ENCODE measurements around the gene CEMIP2.

Gene CEMIP2

DNA sequence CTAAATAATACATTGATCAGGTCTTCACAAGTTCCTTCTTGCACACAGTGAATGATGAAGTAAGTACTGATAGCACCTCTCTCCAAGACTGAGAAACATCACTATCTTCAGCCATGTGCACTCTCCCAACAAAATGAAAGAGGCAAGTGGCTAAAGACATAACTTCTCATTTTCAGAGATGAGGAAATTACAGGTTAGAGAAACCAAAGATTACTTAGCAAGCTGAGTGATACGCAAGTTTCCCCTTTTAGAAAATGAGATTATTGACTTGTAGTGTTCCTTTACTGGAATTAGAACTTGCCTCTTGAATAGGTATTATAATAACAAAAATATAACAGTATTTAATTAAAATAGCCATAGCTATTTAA lies 21.6 kb downstream of the CEMIP2 start:
- DNase-seq, result no peak

DNA sequence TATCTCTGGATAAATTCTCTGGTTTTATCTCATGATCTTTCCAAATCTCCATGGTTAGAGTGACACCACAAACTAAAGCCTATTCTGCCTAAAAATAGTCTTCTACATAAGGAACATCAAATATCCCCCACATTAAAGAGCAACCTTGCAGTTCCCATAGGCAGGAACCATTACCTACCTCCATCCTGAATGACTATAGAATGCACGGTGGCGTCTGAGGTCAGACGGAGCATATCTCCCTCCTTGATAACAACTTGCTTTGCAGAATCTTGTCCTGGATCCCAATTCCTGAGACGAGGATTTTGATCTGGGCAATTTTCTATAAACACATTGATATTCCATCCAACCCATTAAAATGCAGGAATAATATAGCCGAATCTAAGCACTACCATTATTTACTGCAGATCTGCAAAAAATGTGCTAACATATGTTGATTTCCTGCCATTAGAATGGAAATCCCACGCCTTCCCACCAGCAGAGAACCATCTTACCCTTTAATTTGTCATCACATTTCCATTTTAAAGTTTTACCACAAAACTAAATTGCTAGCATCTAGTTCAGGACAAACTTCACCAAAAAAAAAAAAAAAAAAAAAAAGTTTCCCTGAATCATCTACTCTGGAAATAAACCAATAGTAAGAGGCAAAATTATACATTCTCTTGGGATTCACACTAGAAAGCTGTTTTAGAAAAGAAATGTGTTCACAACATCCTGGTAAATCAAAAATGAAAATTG lies 22.1 kb downstream of the CEMIP2 start:
- no peak for DNase-seq

DNA sequence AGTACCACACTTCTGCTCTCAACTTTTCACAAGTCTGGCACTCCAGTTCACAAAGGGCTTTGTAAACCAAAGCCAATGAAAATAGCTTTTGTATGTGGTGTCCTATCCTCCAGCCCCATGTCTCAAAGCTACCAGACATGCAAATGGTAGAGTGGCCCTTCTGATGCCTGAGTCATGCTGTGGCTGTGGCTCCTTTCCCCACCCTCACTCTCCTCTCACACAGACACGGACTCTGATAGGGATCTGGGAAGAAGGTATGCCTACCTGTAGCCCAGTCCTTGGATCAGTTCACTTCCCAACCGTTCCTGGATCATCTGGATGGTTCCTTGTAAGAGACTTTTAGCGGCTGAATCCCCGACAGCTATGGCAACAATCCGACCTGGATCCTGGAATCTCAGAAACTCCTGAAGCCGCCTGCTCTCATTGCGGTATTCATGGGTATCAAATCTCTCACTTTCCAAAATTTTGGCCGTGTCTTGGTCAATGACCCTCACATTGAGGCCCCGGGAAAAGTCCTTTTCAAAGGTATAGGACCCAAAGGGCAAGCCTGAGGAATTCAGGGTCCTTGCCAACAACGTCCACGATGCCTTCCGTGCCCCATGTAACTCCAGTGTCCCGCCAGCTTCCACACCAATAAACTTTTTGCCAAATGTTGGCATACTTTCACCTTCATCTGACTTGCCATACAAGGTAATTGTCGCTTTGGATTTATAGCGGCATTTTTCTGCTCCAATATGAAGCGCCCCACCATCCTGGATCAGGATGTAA lies 23.4 kb downstream of the CEMIP2 start:
- DNase-seq, result no peak

GRCh38 chr9:71743882-71744281 lies 24.4 kb downstream of the CEMIP2 start:
- no peak for DNase-seq

DNA sequence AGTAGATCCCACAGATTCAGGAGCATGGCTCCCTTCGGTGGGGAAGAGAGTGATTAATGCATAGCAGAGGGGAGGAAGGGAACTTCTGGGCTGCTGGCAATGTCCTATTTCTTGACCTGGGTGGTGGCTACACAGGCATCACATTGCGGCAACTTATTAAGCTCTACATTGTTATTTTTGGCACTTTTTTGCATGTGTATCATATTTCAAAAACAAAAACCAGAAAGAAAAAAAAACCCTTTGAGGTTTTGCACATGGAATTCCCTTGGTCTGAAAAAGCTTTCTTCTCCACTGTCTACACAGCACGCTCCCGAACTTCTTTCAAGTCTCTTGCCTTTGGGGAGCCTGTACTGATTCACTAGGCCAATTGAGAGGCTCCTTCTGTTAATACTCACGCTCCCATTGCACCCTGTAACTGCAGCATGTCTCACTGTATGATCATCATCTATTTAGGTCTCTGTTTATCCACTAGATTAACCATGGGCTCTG lies 25.1 kb downstream of the CEMIP2 start:
- DNase-seq, result no peak

- no peak for DNase-seq
Observed at GRCh38 chr9:71742703-71743102, 25.6 kb downstream of the CEMIP2 start.

DNA sequence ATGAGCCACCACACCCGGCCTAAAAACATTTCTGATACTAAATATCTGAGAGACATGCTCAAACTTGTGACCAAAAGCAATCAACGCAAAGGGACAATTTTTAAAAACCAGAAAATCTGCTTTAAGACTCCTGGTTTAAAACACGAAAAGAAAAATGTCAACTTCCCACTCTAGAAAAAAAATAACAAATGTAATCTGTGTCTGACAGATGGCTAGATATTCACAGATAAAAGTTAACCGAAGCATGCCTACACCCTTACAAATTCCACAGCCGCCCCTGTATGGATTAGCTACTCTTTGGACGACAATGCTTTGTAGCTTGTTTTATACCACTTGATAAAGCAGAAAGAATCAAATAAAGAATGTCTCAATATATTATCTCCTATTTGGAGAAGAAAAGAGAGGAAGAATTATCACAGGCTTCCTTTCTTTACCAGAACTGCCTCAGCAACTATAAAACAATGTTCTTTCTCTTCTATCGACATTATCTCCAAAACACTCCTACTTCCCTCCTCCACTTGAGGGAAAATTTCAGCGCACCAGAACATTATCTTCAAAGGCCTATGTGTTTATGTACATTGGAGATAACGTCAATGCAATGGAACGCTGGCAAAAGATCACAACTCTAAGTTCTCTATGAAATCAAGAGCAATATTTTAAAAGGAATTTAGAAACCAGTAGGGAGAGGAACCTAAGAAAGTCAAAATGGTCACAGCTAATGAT lies 26.2 kb downstream of the CEMIP2 start:
- no peak for DNase-seq

GRCh38 chr9:71740199-71740598 lies 28.1 kb downstream of the CEMIP2 start:
- no peak for DNase-seq

DNA sequence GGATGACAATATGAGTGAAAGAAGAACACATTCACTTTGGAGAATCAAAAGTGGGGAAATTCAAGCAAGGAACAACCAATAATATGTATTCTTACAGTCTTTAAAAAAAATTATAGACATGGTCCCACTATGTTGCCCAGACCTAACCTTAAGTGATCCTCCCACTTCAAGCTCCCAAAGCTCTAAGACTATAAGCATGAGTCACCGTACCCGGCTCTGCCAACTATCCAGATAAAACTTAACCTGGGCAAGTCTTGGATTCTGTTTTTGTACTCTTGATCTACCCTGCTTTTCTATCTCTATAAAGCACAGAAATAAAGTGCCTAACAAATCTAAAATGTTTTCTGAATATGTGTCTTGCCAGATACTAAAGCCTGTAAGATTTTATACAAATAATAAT lies 30.9 kb downstream of the CEMIP2 start:
- DNase-seq, result no peak

GRCh38 chr9:71736236-71736635 lies 32.1 kb downstream of the CEMIP2 start:
- DNase-seq, result no peak

- DNase-seq, result no peak
Observed at GRCh38 chr9:71734950-71735349, 33.4 kb downstream of the CEMIP2 start.

DNA sequence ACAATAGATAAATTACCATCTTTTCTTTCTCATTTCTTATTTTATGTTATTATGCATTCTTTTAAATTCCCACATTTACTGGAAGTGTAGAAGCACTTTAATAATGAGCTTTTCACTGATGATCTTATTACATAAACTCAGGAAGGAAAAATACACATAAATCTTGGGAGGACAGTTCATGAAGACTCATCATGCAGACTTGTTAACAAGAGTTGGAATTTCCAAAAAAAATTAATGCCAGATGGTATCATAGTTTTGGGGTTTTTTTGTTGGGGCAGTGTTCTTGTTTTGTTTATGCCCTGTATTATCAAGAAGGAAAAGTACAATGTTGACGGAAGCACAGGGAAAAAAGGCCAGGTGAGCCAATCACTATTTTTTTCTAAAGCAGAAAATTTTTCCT lies 35.1 kb downstream of the CEMIP2 start:
- DNase-seq, result no peak

DNA sequence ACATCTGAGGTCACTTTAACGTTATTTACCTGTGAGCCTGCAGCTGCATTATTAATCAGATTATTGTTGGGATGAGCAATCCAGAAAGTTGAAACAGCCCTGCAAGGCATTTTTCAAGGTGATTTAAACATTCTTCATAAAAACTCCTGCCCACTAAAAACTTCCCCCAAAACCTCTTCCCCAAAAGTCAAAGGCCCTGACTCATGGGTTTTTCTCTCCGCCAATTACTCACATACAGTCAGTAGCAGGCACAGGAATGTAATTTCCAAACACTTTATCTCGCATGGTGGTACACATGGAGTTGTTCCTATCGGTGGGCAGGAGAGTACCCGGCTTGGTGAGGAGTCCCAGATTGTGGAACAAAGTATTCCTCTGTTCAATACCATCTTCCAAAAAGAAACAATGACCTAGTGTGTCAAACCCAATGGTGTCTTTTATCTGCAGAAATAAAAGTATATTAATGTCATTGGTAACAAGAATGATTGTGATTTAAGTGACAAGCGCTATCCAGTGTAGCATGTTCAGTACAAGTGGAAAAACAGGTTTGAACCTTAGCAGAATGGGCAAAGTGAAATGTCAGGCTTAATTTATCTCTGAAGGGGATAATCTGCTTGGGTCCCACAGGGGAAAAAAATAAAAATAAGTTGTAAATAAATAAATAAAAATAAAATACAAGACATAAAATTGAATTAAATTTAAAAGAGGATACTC lies 38.3 kb downstream of the CEMIP2 start:
- DNase-seq, result no peak

DNA sequence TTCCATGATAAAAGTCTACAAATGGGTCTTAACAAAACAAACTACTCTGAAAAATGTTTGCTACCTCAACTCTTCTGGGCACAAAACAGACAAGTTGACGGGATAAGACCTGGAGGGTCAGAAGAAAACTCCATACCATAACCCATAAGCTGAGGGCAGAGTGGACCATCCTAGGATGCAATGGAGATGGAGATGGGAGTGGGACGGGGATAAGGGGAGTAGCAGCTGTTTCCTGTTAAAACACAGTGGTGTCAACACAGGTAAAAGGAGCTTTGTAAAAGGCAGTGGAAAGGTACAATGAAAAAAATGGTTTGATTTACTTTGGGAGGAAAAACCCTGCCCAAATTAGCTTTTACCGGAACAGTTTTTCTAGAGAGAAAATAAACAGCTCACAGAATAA lies 41.6 kb downstream of the CEMIP2 start:
- no peak for DNase-seq

GRCh38 chr9:71725590-71726338 lies 42.5 kb downstream of the CEMIP2 start:
- no peak for DNase-seq

DNA sequence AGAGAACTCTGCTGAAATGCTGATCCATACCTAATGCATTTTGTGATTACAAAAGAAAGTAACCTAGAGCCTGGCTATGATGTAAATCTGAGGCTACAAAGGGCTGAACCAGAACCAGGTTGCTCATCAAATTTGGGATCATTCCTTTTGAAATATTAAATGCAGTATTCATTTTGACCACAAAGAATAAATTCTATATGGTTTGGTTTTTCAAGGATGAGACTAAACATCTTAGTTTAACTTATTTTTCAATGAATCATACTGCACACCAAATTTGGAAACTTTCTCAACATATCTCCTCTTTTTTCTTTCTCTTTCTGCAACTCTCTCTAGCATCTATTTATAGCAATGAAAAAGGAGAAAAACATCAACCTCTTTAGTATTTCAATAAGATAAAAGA lies 46.5 kb downstream of the CEMIP2 start:
- DNase-seq, result no peak

- no peak for DNase-seq
Observed at GRCh38 chr9:71719562-71719961, 48.8 kb downstream of the CEMIP2 start.

- DNase-seq, result no peak
Observed at GRCh38 chr9:71719088-71719487, 49.2 kb downstream of the CEMIP2 start.

GRCh38 chr9:71716138-71716909 lies 52.0 kb downstream of the CEMIP2 start:
- DNase-seq, result no peak

DNA sequence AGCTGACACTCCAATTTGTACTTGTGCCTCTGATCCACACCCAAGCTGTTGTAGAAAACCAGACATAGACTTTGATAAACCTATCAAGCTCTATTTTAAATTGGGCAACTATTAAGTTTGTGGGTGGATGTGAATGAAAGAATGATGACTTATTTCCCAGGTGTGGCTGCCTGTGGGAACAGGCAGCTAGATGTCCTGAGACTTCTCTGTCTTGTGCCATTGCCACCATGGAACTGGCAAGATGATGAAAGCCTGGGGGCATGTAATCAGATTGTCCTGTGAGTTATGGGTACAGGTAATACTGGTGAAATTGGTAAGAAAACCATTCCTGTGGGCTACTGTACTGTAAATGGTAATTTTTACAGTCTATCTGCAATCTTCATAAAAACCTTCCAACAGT lies 57.5 kb downstream of the CEMIP2 start:
- DNase-seq, result no peak

- DNase-seq, result no peak
Observed at GRCh38 chr9:71710201-71710600, 58.1 kb downstream of the CEMIP2 start.

DNA sequence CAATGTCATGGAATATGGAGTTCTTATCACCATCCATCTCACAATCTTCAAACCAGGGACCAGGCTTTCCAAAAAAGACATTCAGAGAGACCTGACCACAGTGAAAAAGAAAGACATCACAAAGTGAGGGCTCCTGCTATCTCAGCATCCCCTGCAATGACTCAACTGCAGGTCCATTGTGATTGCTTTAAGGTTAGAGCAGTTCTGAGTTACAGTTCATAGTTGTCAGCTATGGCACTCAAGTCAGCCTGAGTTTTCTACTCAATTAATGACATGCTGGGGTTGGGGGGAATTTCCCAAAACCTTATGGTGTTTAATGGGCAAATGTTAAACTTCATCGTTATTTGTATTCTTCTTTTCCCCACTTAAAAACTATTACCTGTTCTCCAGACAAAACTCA lies 58.9 kb downstream of the CEMIP2 start:
- no peak for DNase-seq
